ENCODE measurements around the gene APOC1. TPM values are rescaled to one million over a fixed set of nuclear protein-coding genes. Genes with fewer than 3 reads are reported as not detected.

The APOC1 gene
- total RNA-seq, 1 donor from 2014 or later = not detected

DNA sequence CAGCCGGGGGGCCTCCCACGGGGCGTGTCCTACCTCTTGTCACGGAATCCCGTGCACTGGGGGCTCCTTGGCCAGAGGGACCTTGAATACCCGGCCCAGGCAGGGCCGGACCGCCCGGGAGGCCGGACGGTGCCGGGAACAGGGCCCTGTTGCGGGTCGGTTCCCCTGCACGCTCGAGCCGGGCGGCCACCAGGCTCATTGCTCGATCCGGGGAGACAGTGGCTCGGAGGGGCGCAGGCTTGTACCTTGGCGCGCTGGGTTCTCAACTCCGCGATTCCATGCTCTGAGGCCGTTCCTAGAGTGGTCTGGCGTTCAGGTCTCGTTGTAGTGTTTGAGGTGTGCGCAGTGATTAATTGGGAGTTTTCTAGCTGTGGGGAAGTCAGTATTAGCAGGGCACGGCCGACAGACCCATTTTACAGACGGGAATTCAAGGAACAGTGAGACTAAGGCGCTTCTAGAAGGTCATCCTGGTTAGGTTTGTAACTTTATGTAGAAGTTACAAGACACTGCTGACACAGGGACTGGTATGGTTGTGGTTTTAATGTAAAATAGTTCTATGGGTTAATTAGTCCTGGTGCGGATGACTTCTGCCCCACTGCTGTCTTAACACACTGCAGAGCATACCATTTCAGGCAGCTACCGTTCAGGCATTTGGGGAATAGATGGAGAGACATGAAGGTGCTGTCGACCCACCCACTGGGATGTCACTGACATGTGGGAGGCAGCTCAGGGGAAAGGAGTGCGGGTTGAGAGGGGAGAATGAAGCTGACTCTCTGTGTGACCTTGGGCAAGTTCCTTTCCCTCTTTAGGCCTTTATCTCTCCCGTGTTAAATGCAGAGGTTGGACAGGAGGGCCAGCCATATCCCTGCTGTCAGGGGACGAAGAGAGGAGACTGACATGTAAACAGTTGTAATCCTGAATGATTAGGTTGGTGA, 41.4 kb downstream of the APOC1 start:
- no peak for DNase-seq (ENCODE audit: low spot score)

- no peak for DNase-seq (ENCODE audit: low spot score)
Observed at GRCh38 chr19:44957526-44957925, 43.1 kb downstream of the APOC1 start.

DNA sequence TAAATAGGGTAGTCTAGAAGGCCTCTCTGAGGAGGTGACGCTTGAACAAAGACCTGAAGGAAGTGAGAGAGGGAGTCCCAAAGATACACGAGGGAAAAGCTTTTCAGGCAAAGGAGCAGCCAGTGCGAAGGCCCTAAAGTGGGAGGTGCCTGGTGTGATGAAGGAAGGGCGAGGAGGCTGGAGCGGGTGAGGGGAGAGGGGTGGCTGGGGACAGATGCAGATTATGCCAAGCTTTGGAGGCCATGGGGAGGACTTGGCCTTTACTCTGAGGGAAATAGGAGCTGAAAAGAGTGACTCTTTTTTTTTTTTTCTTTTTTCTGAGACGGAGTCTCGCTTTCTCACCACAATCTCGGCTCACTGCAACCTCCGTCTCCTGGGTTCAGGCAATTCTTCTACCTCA, 43.7 kb downstream of the APOC1 start:
- DNase-seq (ENCODE audit: low spot score) = no peak

DNA sequence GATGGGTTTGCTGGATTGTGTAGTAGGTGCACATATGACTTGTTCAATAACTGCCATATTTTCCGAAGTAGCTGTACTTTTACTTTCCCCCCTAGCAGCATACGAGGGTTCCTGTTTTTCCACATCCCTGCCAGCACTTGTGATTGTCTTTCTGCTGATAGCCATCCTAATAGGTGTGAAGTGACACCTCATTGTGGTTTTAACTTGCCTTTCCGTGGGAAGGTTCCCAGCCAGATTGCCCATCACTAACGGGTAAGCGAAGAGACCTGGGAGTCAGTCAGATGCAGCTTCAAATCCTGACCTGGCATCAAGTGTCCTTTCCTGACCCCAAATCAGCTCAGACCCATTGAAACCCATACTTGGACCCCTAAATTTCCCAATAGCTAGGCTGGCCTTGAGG, 45.3 kb downstream of the APOC1 start:
- DNase-seq (ENCODE audit: low spot score) = no peak

DNA sequence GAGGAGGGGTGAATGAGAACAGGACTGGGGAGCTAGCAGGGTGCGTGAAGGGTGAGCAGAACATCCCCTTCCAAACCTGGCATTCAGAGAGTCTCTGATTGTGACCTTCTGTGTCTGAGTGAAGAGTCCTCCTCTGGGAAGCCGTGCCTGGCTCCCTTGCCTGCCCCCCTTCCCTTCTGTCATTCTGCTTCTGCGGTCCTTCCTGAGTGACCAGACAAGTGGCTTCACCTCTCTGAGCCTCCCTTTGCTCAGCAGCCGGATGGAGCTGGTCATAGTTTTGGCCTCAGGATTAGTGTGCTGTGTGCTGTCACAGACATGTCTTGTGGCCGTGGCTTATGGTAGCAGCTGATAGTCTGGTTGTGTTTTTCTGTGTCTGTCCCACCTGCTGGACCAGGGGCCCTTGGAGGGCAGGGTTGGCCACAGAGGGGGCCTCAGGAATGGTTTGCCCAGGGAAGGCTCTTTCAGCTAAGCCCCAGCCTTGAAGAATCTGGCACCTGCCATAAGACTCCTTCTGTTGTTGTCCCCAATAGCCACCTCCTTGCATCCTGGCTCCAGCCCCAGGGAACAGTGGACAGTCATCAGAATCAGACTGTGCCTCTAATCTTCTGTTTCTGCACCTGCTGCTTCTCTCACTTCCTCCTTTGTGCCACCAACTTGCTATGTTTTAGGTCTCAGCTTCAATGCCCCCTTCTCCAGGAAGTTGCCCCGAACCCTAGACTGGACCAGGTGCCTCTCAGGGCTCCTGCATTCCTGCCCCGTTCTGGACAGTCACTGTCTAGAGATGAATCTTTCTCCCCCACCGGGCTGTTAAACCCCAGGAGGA, 46.7 kb downstream of the APOC1 start:
- DNase-seq (ENCODE audit: low spot score) = no peak

GRCh38 chr19:44961821-44962220, 47.4 kb downstream of the APOC1 start:
- DNase-seq (ENCODE audit: low spot score) = no peak

GRCh38 chr19:44968118-44968517, 53.7 kb downstream of the APOC1 start:
- DNase-seq (ENCODE audit: low spot score) = no peak

DNA sequence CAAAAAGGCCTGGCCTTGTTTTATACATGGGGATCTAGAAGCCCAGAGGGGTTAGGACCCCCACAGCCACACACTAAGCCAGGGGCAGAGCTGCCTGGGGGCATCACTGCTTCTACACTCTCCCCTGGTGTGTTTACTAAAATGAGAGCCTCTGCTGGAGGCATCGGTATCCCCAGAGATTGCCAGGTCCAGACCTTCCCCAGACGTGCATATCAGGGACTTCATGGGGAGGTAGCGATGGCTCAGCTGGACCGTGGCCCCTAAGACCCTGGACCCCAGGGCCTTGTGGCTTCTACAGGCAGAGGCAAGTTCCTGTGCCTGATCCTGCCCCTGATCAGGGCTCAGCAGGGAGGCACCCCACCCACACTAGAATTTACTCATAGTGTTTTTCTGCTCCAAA, 54.3 kb downstream of the APOC1 start:
- DNase-seq (ENCODE audit: low spot score) = no peak

Other genes starting within 250 kb of the APOC1 start
- not detected for gene CEACAM19, start 243.1 kb upstream of the APOC1 start, total RNA-seq (ENCODE audit: insufficient read depth, low replicate concordance)
- not detected for gene CEACAM16, start 215.5 kb upstream of the APOC1 start, total RNA-seq (ENCODE audit: insufficient read depth, low replicate concordance)
- 1.2 TPM for gene BCL3, start 165.9 kb upstream of the APOC1 start, total RNA-seq (ENCODE audit: insufficient read depth, low replicate concordance)
- 4.1 TPM for gene CBLC, start 136.7 kb upstream of the APOC1 start, total RNA-seq (ENCODE audit: insufficient read depth, low replicate concordance)
- gene BCAM, start 105.5 kb upstream of the APOC1 start, total RNA-seq (ENCODE audit: insufficient read depth, low replicate concordance) = 22.6 TPM
- 52.0 TPM for gene NECTIN2, start 68.3 kb upstream of the APOC1 start, total RNA-seq (ENCODE audit: insufficient read depth, low replicate concordance)
- 14.9 TPM for gene TOMM40, start 23.4 kb upstream of the APOC1 start, total RNA-seq (ENCODE audit: insufficient read depth, low replicate concordance)
- 53.4 TPM for gene APOE, start 8.8 kb upstream of the APOC1 start, total RNA-seq (ENCODE audit: insufficient read depth, low replicate concordance)
- gene APOC4, start 27.6 kb downstream of the APOC1 start, total RNA-seq (ENCODE audit: insufficient read depth, low replicate concordance) = not detected
- gene APOC2, start 31.4 kb downstream of the APOC1 start, total RNA-seq (ENCODE audit: insufficient read depth, low replicate concordance) = not detected
- 34.4 TPM for gene CLPTM1, start 40.8 kb downstream of the APOC1 start, total RNA-seq (ENCODE audit: insufficient read depth, low replicate concordance)
- 4.8 TPM for gene RELB, start 86.9 kb downstream of the APOC1 start, total RNA-seq (ENCODE audit: insufficient read depth, low replicate concordance)
- 12.0 TPM for gene CLASRP, start 124.4 kb downstream of the APOC1 start, total RNA-seq (ENCODE audit: insufficient read depth, low replicate concordance)
- gene ZNF296, start 161.9 kb downstream of the APOC1 start, total RNA-seq (ENCODE audit: insufficient read depth, low replicate concordance) = not detected
- gene GEMIN7, start 164.7 kb downstream of the APOC1 start, total RNA-seq (ENCODE audit: insufficient read depth, low replicate concordance) = 3.1 TPM
- gene PPP1R37, start 178.6 kb downstream of the APOC1 start, total RNA-seq (ENCODE audit: insufficient read depth, low replicate concordance) = 40.2 TPM
- gene NKPD1, start 246.4 kb downstream of the APOC1 start, total RNA-seq (ENCODE audit: insufficient read depth, low replicate concordance) = 0.48 TPM

All from umbilical cord (tissue), 2 donors.